ENCODE results near the gene FOXN1. TPM values are rescaled to one million over a fixed set of nuclear protein-coding genes. Genes with fewer than 3 reads are reported as not detected.

Gene FOXN1
- total RNA-seq, 1 experiment from 2014 or later = not detected

GRCh38 chr17:28534740-28535375, 28.7 kb downstream of the FOXN1 start:
- no peak for DNase-seq (ENCODE audit: low spot score)
- in situ Hi-C loops (cut with HindIII; ENCODE audit: low sequenced_read_pairs) = no loop called here

DNA sequence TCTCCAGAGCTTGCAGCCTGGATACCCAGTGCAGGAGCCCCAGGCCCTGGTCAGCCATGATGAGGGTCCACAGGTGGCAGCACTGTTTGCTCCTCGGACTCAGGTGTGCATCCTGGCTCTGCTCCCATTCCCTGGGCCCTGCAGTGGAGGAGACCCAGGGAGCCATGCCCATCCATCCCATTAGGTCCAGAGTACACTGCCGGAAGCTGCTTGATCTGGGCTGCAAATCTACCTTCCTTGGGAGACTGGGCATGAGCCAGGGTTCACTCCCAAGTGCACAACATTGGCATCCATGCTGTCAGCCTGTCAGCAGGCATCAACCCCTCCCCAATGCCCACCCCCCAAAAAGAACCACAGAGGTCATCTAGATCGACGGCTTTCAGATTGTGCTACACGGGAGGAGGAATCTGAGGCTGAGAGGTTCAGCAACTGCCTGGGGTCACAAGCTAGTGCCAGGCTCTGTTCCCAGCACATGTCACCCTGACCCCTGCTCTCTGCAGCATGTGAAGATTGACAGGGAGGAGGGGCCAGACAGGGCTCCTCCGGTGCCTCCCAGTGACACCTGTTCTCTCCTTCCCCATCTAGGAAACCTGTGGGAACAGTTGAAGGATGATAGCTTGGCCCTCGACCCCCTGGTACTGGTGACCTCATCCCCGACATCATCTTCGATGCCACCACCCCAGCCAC, 30.5 kb downstream of the FOXN1 start:
- no peak for DNase-seq (ENCODE audit: low spot score)
- in situ Hi-C loops (cut with HindIII; ENCODE audit: low sequenced_read_pairs) = no loop called here

DNA sequence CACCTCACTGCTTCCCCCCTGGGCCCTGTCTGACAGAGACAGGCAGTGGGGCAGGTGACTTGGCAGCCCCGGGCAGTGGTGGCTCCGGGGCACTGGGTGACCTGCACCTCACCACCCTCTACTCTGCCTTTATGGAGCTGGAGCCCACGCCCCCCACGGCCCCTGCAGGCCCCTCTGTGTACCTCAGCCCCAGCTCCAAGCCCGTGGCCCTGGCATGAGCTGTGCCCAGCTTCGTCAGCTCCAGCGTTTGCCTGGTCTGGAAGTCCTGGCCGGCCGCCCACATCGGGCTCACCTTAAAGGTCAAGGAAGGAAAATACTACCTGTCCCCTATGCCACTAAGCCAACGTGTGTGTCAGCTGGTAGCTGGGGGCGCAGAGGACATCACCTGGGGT, 31.1 kb downstream of the FOXN1 start:
- no peak for DNase-seq (ENCODE audit: low spot score)
- in situ Hi-C loops (cut with HindIII; ENCODE audit: low sequenced_read_pairs) = no loop called here

DNA sequence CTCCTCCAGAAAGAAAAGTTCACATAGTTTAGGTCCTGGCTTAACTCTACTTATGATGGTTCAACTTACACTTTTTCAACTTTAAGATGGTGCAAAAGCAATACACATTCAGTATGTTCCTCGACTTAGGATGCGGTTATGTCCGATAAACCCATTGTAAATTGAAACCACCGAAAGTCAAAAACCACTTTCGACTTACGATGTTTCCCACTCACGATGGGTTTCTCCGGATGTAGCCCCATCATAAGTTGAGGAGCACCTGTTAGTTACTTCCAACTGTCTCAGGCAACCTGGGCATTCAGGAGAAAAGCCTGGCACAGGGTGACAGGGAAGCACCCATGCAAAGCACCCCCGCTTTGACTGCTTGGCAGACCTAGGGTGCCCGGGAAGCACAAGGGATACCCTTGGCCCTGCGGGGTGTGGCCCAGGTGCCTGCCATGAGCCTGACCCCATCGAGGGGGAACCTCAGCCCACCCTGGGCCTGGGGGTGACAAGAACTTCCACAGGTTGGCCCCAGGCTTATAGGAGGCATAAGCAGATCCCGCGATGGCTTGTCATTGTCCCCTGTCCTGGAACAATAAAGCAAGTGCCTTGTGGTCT, 32.2 kb downstream of the FOXN1 start:
- no peak for DNase-seq (ENCODE audit: low spot score)
- in situ Hi-C loops (cut with HindIII; ENCODE audit: low sequenced_read_pairs) = no loop called here

GRCh38 chr17:28540231-28540630, 34.1 kb downstream of the FOXN1 start:
- in situ Hi-C loops (cut with HindIII; ENCODE audit: low sequenced_read_pairs) = no loop called here
- DNase-seq (ENCODE audit: low spot score) = no peak

GRCh38 chr17:28541439-28541838, 35.3 kb downstream of the FOXN1 start:
- in situ Hi-C loops (cut with HindIII; ENCODE audit: low sequenced_read_pairs) = no loop called here

GRCh38 chr17:28544402-28545140, 38.4 kb downstream of the FOXN1 start:
- in situ Hi-C loops (cut with HindIII; ENCODE audit: low sequenced_read_pairs) = loop anchor here (5.0 kb wide), 1 partner anchor 47 kb away; no protein-coding TSS in a partner anchor
- no peak for DNase-seq (ENCODE audit: low spot score)

More at GRCh38 chr17:28541439-28541838, 35.3 kb downstream of the FOXN1 start:
- no peak for DNase-seq (ENCODE audit: low spot score)

DNA sequence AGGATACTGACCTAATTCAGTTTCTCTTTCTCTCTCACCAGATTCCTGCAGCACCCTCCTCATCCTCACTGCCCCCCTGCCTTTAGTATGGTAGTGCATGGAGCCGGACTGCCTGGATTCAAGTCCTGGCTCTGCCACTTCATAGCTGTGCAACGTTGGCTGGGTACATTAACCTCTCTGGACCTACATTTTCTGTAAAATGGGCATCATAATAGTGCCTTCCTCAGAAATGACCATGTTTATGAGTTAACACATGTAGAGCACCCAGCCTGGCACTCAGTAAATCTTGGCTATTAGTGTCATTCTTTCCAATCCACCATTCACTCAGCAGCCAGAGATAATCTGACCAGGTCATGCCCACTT, 39.0 kb downstream of the FOXN1 start:
- no peak for DNase-seq (ENCODE audit: low spot score)
- in situ Hi-C loops (cut with HindIII; ENCODE audit: low sequenced_read_pairs) = loop anchor here (5.0 kb wide), 1 partner anchor 48 kb away; no protein-coding TSS in a partner anchor

DNA sequence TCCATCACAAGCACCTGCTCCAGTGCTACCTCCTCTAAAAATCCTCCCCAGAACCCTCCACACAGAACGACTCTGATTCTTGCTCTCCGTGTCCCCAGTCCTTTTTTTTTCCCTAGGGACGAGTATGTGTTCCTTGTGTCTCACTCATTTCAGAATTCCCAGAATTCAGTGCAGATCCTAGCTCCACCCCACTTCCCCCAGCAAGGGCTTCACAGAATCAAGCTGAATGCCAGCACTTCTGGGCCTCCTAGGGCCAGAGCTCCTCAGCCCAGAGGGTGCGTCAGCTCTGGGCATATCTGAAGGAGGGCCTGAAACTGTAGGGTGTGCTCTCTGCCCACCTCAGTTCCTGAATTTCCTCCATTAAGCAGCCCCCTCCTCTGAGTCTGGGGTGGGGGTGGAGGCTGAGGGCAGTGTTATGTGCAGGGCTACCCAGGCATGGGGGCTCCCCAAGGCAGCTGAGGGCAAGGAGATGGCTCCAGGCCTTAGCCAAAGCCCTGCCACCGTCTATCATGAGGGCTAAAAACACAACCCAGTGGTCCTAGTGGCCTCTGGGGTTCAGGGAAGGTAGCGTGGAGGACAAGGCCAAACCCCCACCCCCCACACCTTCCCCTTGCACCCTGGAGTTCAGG, 39.8 kb downstream of the FOXN1 start:
- in situ Hi-C loops (cut with HindIII; ENCODE audit: low sequenced_read_pairs) = loop anchor here (5.0 kb wide), 1 partner anchor 49 kb away; no protein-coding TSS in a partner anchor

GRCh38 chr17:28547096-28547622, 41.0 kb downstream of the FOXN1 start:
- in situ Hi-C loops (cut with HindIII; ENCODE audit: low sequenced_read_pairs) = loop anchor here (5.0 kb wide), 1 partner anchor 50 kb away; no protein-coding TSS in a partner anchor
- no peak for DNase-seq (ENCODE audit: low spot score)

More for the DNA sequence above, 39.8 kb downstream of the FOXN1 start:
- DNase-seq (ENCODE audit: low spot score) = no peak

DNA sequence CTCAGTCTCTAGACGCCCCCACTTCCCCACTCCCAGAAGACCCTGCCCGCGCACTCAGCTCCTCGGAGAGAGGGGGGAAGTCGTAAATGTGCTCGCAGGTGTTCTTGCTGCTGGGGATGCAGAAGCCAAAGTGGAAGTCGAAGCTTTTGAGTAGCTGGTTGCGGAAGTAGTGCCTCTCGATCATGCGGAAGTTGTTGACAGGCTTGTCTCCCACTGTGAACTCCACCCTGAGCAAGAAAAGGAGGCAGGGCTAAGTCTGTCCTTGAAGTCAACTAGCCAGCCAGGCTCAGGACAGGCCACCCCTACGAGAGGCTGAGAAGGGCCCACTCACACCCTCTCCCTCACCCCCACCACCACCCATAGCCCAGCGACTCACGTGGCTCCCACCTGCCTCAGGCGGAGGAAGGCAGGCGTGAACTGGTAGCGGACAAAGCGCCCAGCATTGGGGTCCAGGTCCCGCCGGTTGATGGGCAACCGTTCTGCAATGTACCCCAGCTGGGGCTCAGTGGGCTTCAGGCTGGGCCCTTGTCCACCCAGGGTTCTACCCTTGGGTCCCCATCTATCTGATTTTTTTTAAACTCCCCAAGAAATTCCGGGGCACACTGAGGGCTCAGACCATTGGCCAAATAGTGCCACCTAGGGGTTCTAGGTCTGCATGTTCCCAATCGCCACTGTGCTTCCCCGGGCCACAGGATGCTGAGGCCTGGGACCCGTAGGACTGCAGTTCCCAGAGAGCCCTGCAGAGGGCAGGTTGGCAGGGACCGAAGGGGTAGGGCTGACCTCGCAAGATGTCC, 41.7 kb downstream of the FOXN1 start:
- in situ Hi-C loops (cut with HindIII; ENCODE audit: low sequenced_read_pairs) = loop anchor here (5.0 kb wide), 1 partner anchor 51 kb away; no protein-coding TSS in a partner anchor
- DNase-seq (ENCODE audit: low spot score) = peak; percentile 74

GRCh38 chr17:28548417-28549130, 42.4 kb downstream of the FOXN1 start:
- no peak for DNase-seq (ENCODE audit: low spot score)
- in situ Hi-C loops (cut with HindIII; ENCODE audit: low sequenced_read_pairs) = loop anchor here (5.0 kb wide), 1 partner anchor 51 kb away; no protein-coding TSS in a partner anchor

- DNase-seq (ENCODE audit: low spot score) = no peak
- in situ Hi-C loops (cut with HindIII; ENCODE audit: low sequenced_read_pairs) = loop anchor here (5.0 kb wide), 1 partner anchor 52 kb away; no protein-coding TSS in a partner anchor
Observed at GRCh38 chr17:28549236-28550132, 43.3 kb downstream of the FOXN1 start.

DNA sequence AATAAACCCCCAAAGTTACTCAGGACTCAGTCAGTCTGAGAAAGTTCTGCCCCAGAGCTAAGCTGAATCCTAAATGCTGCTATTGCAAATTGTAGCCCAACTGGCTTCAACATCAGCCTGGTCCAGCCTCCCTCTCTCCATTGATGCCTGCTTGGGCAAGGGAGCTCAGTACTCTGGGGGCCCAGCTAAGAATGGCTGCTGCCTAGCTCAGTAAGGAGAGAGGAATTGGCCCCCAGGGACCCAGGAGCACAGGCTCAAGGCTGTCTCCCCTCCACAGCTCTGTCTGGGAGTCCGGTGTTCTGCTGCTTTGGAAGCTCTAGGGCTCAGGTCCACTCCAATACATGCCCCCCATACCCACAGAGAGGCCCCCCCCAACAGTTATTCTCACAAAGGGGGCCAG, 44.7 kb downstream of the FOXN1 start:
- DNase-seq (ENCODE audit: low spot score) = no peak
- in situ Hi-C loops (cut with HindIII; ENCODE audit: low sequenced_read_pairs) = no loop called here

DNA sequence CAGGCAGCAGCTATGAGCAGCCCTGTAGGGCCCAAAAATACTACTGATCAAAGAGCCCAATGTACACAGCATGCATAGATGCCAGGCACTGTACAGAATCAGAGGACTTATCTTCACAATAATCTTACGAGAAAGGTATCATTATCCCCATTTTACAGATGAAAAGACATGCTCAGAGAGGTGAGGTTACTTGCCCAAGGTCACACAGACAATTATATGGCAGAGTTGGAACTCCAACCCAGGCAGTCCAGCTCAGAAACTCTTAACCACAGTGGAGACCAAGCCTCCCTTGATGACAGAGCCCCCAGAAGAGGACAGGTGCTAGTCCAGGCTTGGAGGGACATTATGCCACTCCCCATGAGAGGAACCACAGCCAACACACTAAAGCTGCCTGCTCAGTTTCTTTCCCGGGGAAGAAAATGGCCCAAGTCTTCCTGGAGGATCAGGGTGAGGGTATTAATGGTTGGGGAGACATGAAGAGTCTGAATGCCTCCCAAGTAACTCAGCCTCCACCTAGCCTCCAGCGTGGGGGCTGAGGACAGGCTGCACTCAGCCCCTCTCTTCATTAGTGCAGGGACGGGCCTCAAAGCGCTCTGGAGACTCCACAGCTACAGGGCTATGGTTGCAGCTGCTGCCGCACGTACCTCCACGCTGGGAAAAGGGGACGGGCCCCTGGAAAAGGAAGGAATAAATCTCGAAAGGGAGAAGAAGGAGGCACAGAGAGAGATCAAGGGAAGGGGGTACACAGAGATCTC, 45.5 kb downstream of the FOXN1 start:
- peak; percentile 22 for DNase-seq (ENCODE audit: low spot score)
- in situ Hi-C loops (cut with HindIII; ENCODE audit: low sequenced_read_pairs) = no loop called here

Data from G401 (cell line).